Liver (tissue), 9 donors: Measurements from ENCODE around the gene SAMD4B. TPM values are rescaled to one million over a fixed set of nuclear protein-coding genes. Genes with fewer than 3 reads are reported as not detected.

Experiments
- DNase-seq: peaks from one replicate; pipeline ENCODE4 v3.0.0-alpha.2; 2017; ENCODE audit warnings: low spot score
- H3K27ac ChIP-seq, 2 donors: one replicate each; pipeline ENCODE4 v1.7.0; 2013; ENCODE audit warnings: inconsistent platforms in 2 of 2, low read length in 2 of 2, control low read depth in 1 of 2, low read depth in 1 of 2, mild to moderate bottlenecking in 1 of 2
- H3K27me3 ChIP-seq, 4 donors: one replicate each; pipeline versions ENCODE4 v1.6.1 to v1.7.0; 2013; ENCODE audit warnings: low read length in 3 of 4, inconsistent platforms in 1 of 4, mild to moderate bottlenecking in 1 of 4, moderate library complexity in 1 of 4; ENCODE audit not compliant: control insufficient read depth in 4 of 4, insufficient read depth in 4 of 4
- H3K36me3 ChIP-seq, 4 donors: one replicate each; pipeline versions ENCODE4 v1.6.1 to v1.7.0; 2013; ENCODE audit warnings: low read length in 3 of 4, mild to moderate bottlenecking in 3 of 4, low read depth in 1 of 4, moderate library complexity in 1 of 4; ENCODE audit not compliant: control insufficient read depth in 4 of 4, insufficient read depth in 3 of 4
- H3K4me1 ChIP-seq, 4 donors: one replicate each; pipeline versions ENCODE4 v1.6.1 to v1.7.0; 2013; ENCODE audit warnings: low read length in 3 of 4, mild to moderate bottlenecking in 3 of 4, moderate library complexity in 1 of 4; ENCODE audit not compliant: control insufficient read depth in 4 of 4, insufficient read depth in 4 of 4
- H3K4me3 ChIP-seq, 3 donors: one replicate each; pipeline versions ENCODE4 v1.6.1 to v1.7.0; 2013; ENCODE audit warnings: low read length in 3 of 3, control low read depth in 1 of 3, low read depth in 1 of 3, mild to moderate bottlenecking in 1 of 3
- H3K9ac ChIP-seq, 2 donors: one replicate each; pipeline ENCODE4 v1.7.0; 2013; ENCODE audit warnings: low read length in 2 of 2, mild to moderate bottlenecking in 2 of 2, moderate library complexity in 2 of 2, control low read depth in 1 of 2, low read depth in 1 of 2
- H3K9me3 ChIP-seq, 4 donors: one replicate each; pipeline versions ENCODE4 v1.6.1 to v1.7.0; 2013; ENCODE audit warnings: low read length in 3 of 4; ENCODE audit not compliant: control insufficient read depth in 4 of 4
- FOXA1 ChIP-seq: IDR thresholded peaks from 2 replicates; pipeline ENCODE4 v1.6.1; 2016; ENCODE audit warnings: antibody characterized with exemption
- GABPA ChIP-seq, 2 donors: IDR thresholded peaks in 1 of 2; conservative IDR thresholded peaks in 1 of 2; 2 replicates each; pipeline ENCODE4 v1.6.1; 2016; ENCODE audit warnings: antibody characterized with exemption in 2 of 2, mild to moderate bottlenecking in 1 of 2, moderate library complexity in 1 of 2
- HNF4A ChIP-seq, 2 donors: conservative IDR thresholded peaks; 2 replicates each; pipeline ENCODE4 v1.6.1; 2016; ENCODE audit warnings: antibody characterized with exemption in 2 of 2, mild to moderate bottlenecking in 2 of 2
- NR2F2 ChIP-seq: IDR thresholded peaks from 2 replicates; pipeline ENCODE4 v1.6.1; 2016; ENCODE audit warnings: antibody characterized with exemption
- RAD21 ChIP-seq, 2 donors: IDR thresholded peaks; 2 replicates each; pipeline ENCODE4 v1.6.1; 2016; ENCODE audit warnings: antibody characterized with exemption in 2 of 2, mild to moderate bottlenecking in 2 of 2
- WGBS: extraction: QIAGEN DNeasy Blood & Tissue Kit; methylation state at CpG from one replicate; pipeline ENCODE4 v1.1.7; 2013; 5-methylcytosine and 5-hydroxymethylcytosine counted together
- polyA plus RNA-seq, 2 donors: library from polyadenylated mRNA; stranded (reverse) in 1 of 2; unstranded in 1 of 2; fragments of 200-250 nt in 1 of 2; fragments of >200 nt in 1 of 2; fragmentation: Nextera tagmentation in 1 of 2; extraction: Ambion mirVana in 1 of 2; gene quantifications; one replicate each; pipeline versions ENCODE4 v1.2.1 to v1.2.3, GENCODE V29; 2013 to 2015
- total RNA-seq, 2 donors: library from RNA; depleted of rRNA; stranded (reverse); fragments of >200 nt; gene quantifications; one replicate each; pipeline ENCODE4 v1.2.3, GENCODE V29; 2014
- TF ChIP-seq, protein P1 (sequence below): IDR thresholded peaks from 2 replicates; pipeline ENCODE4 v1.6.1; 2016; ENCODE audit warnings: antibody characterized with exemption
- TF ChIP-seq, protein P2 (sequence below): fragments of 150-350 bp; IDR thresholded peaks from 2 replicates; pipeline ENCODE4 v1.5.1; 2017; ENCODE audit warnings: improper control_type of control experiment, low read depth, low read length; ENCODE audit not compliant: missing input control
- TF ChIP-seq, protein P3 (sequence below): IDR thresholded peaks from 2 replicates; pipeline ENCODE4 v1.6.1; 2016; ENCODE audit warnings: antibody characterized with exemption, mild to moderate bottlenecking
- donor health status: healthy.
- donor health status: healthy.
- donor health status: healthy.
- donor health status: healthy.
- donor health status: healthy.

SAMD4B gene
- total and polyA plus RNA-seq, 4 donors, result 17.3 to 39.4 (median 30.5) TPM

DNA sequence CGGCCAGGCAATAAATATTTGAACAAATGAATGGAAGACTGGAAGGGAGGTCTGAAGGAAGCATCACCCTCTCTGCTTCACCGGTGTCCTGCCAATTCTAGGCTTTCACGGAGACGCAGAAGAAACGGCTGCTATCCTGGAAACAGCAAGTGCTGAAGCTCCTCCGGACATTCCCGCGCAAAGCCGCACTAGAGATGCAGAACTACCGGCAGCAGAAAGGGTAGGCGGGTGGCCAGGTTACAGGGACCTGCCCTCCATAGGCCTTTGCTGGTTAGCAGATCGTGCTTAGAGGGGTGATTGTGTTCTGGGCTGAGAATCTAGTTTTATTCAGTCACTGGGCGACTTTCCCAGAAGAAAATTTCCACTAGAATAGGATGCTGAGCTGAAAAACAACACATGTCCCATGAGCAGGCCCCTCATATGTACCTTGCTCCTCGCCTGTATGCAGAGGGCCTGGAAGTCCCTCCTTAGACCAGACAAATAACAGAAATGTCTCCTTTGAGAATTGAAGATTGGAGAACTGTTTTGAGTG lies 37.7 kb downstream of the SAMD4B start:
- Histone ChIP-seq H3K4me3 (no peak overlapping the region), H3K27me3 (no peaks in the 10 kb centered on the region), H3K9ac (no peak overlapping the region), H3K27ac (no peak overlapping the region), H3K4me1 (peaks cover 13 to 36% (median 33%) of the 10 kb centered on the region in 4 donors), H3K36me3 (peaks cover 14 to 54% (median 35%) of the 10 kb centered on the region in 4 donors), H3K9me3 (no peaks in the 10 kb centered on the region)
- TF ChIP-seq, protein P1, sequence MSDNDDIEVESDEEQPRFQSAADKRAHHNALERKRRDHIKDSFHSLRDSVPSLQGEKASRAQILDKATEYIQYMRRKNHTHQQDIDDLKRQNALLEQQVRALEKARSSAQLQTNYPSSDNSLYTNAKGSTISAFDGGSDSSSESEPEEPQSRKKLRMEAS, result no peak
- TF ChIP-seq, protein P2, sequence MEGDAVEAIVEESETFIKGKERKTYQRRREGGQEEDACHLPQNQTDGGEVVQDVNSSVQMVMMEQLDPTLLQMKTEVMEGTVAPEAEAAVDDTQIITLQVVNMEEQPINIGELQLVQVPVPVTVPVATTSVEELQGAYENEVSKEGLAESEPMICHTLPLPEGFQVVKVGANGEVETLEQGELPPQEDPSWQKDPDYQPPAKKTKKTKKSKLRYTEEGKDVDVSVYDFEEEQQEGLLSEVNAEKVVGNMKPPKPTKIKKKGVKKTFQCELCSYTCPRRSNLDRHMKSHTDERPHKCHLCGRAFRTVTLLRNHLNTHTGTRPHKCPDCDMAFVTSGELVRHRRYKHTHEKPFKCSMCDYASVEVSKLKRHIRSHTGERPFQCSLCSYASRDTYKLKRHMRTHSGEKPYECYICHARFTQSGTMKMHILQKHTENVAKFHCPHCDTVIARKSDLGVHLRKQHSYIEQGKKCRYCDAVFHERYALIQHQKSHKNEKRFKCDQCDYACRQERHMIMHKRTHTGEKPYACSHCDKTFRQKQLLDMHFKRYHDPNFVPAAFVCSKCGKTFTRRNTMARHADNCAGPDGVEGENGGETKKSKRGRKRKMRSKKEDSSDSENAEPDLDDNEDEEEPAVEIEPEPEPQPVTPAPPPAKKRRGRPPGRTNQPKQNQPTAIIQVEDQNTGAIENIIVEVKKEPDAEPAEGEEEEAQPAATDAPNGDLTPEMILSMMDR, result no peak
- TF ChIP-seq HNF4A (conservative IDR thresholded peaks at IDR 0.05) (no peak), NR2F2 (no peak), FOXA1 (no peak), RAD21 (IDR thresholded peaks at IDR 0.05) (no peak)
- TF ChIP-seq, protein P3, sequence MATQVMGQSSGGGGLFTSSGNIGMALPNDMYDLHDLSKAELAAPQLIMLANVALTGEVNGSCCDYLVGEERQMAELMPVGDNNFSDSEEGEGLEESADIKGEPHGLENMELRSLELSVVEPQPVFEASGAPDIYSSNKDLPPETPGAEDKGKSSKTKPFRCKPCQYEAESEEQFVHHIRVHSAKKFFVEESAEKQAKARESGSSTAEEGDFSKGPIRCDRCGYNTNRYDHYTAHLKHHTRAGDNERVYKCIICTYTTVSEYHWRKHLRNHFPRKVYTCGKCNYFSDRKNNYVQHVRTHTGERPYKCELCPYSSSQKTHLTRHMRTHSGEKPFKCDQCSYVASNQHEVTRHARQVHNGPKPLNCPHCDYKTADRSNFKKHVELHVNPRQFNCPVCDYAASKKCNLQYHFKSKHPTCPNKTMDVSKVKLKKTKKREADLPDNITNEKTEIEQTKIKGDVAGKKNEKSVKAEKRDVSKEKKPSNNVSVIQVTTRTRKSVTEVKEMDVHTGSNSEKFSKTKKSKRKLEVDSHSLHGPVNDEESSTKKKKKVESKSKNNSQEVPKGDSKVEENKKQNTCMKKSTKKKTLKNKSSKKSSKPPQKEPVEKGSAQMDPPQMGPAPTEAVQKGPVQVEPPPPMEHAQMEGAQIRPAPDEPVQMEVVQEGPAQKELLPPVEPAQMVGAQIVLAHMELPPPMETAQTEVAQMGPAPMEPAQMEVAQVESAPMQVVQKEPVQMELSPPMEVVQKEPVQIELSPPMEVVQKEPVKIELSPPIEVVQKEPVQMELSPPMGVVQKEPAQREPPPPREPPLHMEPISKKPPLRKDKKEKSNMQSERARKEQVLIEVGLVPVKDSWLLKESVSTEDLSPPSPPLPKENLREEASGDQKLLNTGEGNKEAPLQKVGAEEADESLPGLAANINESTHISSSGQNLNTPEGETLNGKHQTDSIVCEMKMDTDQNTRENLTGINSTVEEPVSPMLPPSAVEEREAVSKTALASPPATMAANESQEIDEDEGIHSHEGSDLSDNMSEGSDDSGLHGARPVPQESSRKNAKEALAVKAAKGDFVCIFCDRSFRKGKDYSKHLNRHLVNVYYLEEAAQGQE, result no peak
- DNase-seq, result no peak
- WGBS, result 98% methylated on average over 14 of the region's 14 CpGs

DNA sequence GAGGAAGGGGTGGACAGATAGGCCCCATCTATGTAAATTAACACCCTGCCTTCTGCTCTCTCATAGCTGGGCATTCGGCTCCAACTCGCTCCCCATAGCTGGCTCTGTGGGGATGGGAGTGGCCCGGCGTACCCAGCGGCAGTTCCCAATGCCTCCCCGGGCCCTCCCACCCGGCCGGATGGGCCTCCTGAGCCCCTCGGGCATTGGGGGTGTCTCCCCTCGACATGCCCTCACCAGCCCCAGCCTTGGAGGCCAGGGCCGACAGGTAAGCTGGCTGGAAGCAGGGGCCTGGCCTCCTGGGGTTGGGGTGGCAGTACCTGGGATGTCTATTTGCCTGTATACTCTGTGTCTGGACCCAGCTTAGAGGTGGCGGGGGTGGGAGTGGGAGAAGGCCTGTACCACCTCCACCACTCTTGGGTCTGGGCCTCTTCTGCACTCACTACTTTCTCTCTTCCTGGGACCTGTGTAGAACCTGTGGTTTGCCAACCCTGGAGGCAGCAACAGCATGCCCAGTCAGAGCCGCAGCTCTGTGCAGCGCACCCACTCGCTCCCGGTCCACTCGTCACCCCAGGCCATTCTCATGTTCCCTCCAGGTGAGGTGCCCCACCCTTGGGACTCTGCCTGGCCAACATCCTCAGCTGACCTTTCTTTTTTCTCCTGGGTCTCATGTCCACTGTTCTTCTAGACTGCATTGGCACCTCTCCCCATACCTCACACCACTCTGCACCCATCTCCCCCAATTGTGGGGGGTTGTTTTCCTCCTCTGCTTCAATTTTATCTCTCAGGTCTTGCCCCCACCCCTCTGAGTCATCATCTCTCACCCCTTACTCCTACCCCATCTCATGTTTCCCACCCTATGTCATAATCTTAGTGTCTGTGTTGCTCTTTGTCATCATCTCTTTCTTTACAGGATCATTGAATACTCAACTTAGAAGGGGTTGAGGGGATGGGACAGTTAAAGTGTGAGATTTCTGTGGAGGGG lies 38.6 kb downstream of the SAMD4B start:
- Histone ChIP-seq H3K27me3 (no peaks in the 10 kb centered on the region), H3K9me3 (no peaks in the 10 kb centered on the region), H3K36me3 (peaks cover 12 to 56% (median 32%) of the 10 kb centered on the region in 4 donors), H3K4me3 (no peak overlapping the region), H3K4me1 (peaks cover 11 to 30% (median 27%) of the 10 kb centered on the region in 4 donors), H3K9ac (no peak overlapping the region), H3K27ac (no peak overlapping the region)
- DNase-seq, result no peak
- 96% methylated on average over 17 of the region's 17 CpGs for WGBS
- TF ChIP-seq HNF4A (conservative IDR thresholded peaks at IDR 0.05) (no peak), GABPA (IDR thresholded peaks at IDR 0.05 in 1 of 2, conservative IDR thresholded peaks at IDR 0.05 in 1 of 2) (no peak)
